Activated T-helper 1 cell treated with anti-CD3 and anti-CD28 coated beads, Interleukin-12 subunit alpha, Interleukin-12 subunit beta, Interleukin-2, Interleukin-4 antibody, amounts not matched to agents 30 ng/mL and 10 ng/mL and 1 ng/mL, durations not matched to agents 14 hours and 24 hours and 36 hours (primary cell): ENCODE data around the gene AGMO. TPM values are rescaled to one million over a fixed set of nuclear protein-coding genes. Genes with fewer than 3 reads are reported as not detected.

Experiments used
- DNase-seq: peaks from one replicate; pipeline ENCODE4 v3.0.0; 2021; ENCODE audit warnings: low spot score
- H3K27ac Mint-ChIP-seq: one replicate; pipeline ENCODE4 v1.8.0; 2021; ENCODE audit warnings: mild to moderate bottlenecking, mixed read lengths
- H3K27me3 Mint-ChIP-seq: one replicate; pipeline ENCODE4 v1.8.0; 2022; ENCODE audit warnings: mild to moderate bottlenecking, moderate library complexity, mixed read lengths; ENCODE audit not compliant: insufficient read depth
- H3K36me3 Mint-ChIP-seq: one replicate; pipeline ENCODE4 v1.8.0; 2021; ENCODE audit warnings: low read depth, mixed read lengths
- H3K4me1 Mint-ChIP-seq: one replicate; pipeline ENCODE4 v1.8.0; 2021; ENCODE audit warnings: low read depth, mixed read lengths
- H3K4me3 Mint-ChIP-seq: one replicate; pipeline ENCODE4 v1.8.0; 2021; ENCODE audit warnings: mild to moderate bottlenecking, moderate library complexity, mixed read lengths
- H3K9me3 Mint-ChIP-seq: one replicate; pipeline ENCODE4 v1.8.0; 2021; ENCODE audit warnings: mixed read lengths
- intact Hi-C: fragments of 100-400 bp; cut with micrococcal nuclease; formaldehyde crosslinking; loops from one replicate; pipeline ENCODE4 v1.15.1; 2024
- total RNA-seq: library from RNA; stranded (reverse); gene quantifications from 2 replicates; pipeline ENCODE4 v1.2.3, GENCODE V29; 2022

Gene AGMO
- total RNA-seq, 1 donor from 2014 or later = not detected

DNA sequence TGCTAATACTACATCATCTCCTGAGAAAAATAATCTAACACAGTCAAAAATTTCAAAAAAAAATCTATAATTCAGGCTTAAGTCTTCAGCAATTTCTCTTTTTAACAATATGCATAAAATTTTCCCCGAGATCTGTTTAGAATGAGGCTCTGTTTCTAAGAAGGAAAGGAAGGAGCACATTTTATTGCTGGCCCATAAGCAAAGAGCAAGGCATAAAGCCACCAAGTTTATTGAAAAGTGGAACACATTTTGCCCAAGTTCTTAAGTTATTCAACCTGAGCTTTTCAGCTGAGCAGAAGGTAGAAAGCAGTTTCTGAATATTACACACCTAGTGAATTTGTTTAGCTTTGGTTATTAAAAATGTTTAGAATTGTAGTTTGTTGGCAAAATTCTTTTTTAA, 73.9 kb downstream of the AGMO start:
- H3K27me3 Mint-ChIP-seq = no peaks in the 10 kb centered on the region
- intact Hi-C loops = no loop called here
- no peak overlapping the region for H3K4me3 Mint-ChIP-seq
- no peaks in the 10 kb centered on the region for H3K9me3 Mint-ChIP-seq
- H3K4me1 Mint-ChIP-seq = no peaks in the 10 kb centered on the region
- H3K36me3 Mint-ChIP-seq = no peaks in the 10 kb centered on the region
- H3K27ac Mint-ChIP-seq = no peak overlapping the region
- no peak for DNase-seq

GRCh38 chr7:15485998-15486397, 75.8 kb downstream of the AGMO start:
- intact Hi-C loops = no loop called here
- Mint-ChIP-seq H3K4me1 (no peaks in the 10 kb centered on the region), H3K27ac (no peak overlapping the region)

GRCh38 chr7:15485431-15485830, 76.4 kb downstream of the AGMO start:
- Mint-ChIP-seq H3K9me3 (no peaks in the 10 kb centered on the region), H3K27ac (no peak overlapping the region), H3K36me3 (no peaks in the 10 kb centered on the region), H3K4me3 (no peak overlapping the region), H3K4me1 (no peaks in the 10 kb centered on the region), H3K27me3 (no peaks in the 10 kb centered on the region)
- DNase-seq = no peak
- intact Hi-C loops = no loop called here

More at GRCh38 chr7:15485998-15486397, 75.8 kb downstream of the AGMO start:
- Mint-ChIP-seq H3K4me3 (no peak overlapping the region), H3K9me3 (no peaks in the 10 kb centered on the region), H3K27me3 (no peaks in the 10 kb centered on the region), H3K36me3 (no peaks in the 10 kb centered on the region)
- no peak for DNase-seq

DNA sequence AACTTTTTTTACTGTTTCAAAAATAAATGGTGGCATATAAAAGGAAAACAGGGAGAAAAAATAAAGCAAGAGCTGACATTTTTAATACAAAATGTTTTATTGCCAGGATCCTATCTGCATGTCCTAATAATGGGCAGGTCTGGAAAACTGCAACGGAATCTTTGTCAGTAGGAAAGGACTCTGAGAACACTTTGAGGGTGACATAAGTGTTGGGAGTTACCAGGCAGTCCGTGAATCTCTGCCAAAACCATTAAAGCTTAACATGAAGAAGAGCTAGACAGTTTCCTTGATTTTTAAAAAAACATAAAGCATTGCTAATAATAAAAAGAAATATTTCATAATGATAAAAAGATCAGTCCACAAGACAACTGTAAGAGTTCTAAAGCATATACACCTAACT, 80.7 kb downstream of the AGMO start:
- Mint-ChIP-seq H3K27me3 (no peaks in the 10 kb centered on the region), H3K36me3 (no peaks in the 10 kb centered on the region), H3K4me1 (no peaks in the 10 kb centered on the region), H3K27ac (no peak overlapping the region), H3K9me3 (peaks cover 8% of the 10 kb centered on the region), H3K4me3 (no peak overlapping the region)
- DNase-seq = no peak
- intact Hi-C loops = no loop called here

- no peaks in the 10 kb centered on the region for H3K27me3 Mint-ChIP-seq
- no peak for DNase-seq
- no peak overlapping the region for H3K4me3 Mint-ChIP-seq
- no peaks in the 10 kb centered on the region for H3K4me1 Mint-ChIP-seq
- H3K36me3 Mint-ChIP-seq = no peaks in the 10 kb centered on the region
- H3K9me3 Mint-ChIP-seq = peaks cover 8% of the 10 kb centered on the region
- intact Hi-C loops = no loop called here
- H3K27ac Mint-ChIP-seq = no peak overlapping the region
Measured at GRCh38 chr7:15478401-15478800, 83.4 kb downstream of the AGMO start.

DNA sequence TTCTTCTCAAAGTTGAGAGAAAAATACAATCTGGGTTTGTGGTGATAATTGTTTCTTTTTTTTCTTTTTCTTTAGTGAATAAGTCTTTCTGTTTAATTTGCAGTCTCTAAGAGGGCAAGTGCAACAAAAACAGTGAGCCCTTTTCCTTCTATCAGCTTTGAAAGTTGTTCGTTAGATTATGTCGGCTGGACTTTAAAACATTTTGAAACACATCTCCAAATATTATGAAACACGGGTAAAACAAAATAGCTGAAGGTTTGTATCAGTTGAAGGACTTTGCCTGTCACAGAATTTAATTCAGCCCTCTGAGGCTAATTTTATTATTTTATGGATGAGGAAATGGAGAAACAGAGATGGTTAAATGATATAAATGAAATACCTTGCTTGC, 85.3 kb downstream of the AGMO start:
- Mint-ChIP-seq H3K36me3 (no peaks in the 10 kb centered on the region), H3K4me3 (no peak overlapping the region), H3K27ac (no peak overlapping the region), H3K27me3 (no peaks in the 10 kb centered on the region), H3K9me3 (peaks cover 8% of the 10 kb centered on the region), H3K4me1 (no peaks in the 10 kb centered on the region)
- DNase-seq = no peak
- intact Hi-C loops = no loop called here

- intact Hi-C loops = no loop called here
- Mint-ChIP-seq H3K36me3 (no peaks in the 10 kb centered on the region), H3K27me3 (no peaks in the 10 kb centered on the region), H3K27ac (no peak overlapping the region), H3K9me3 (peaks cover 8% of the 10 kb centered on the region), H3K4me1 (no peaks in the 10 kb centered on the region), H3K4me3 (no peak overlapping the region)
- no peak for DNase-seq
Measured at GRCh38 chr7:15475808-15476530, 85.8 kb downstream of the AGMO start.

- H3K27me3 Mint-ChIP-seq = no peaks in the 10 kb centered on the region
- no peak for DNase-seq
- intact Hi-C loops = no loop called here
- H3K27ac Mint-ChIP-seq = no peak overlapping the region
- peaks cover 4% of the 10 kb centered on the region for H3K9me3 Mint-ChIP-seq
- no peaks in the 10 kb centered on the region for H3K36me3 Mint-ChIP-seq
- H3K4me1 Mint-ChIP-seq = no peaks in the 10 kb centered on the region
- H3K4me3 Mint-ChIP-seq = no peak overlapping the region
Measured at GRCh38 chr7:15471669-15471950, 90.2 kb downstream of the AGMO start.

DNA sequence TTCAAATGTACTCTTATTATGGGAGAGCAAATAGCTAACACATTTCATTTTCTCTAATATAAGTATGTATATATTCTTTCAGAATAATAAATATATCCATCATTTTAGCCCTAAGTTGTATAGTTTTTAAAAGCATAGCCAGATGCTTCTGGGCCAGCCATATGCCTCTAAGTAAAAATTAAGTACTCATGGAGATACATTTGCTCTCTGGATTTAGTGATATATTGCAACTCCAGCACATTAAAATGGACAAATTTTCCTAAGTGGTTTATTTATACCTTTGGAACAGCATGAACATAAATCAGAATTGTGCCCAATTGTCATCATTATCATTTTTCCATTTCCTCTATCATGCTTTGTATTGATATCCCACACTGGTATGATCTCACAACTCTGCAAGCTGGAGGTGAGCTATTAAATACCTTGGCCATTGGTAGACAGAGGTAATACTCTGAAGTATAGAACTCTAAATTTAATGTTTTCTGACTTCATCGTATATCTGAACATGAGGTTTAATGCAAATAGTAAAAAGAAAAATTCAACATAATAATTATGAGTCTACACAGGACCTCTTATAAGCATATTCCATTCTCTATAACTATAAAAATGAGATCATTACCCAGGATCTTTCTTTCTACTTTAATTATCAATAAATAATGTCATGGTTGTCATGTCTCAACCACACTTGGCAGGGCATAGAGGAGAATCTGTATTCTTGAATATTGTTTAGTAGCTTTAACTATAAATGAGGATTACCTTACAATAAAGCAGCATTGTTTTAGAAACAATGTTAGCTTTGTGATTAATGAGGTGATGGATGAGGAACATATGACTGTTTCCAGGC, 90.8 kb downstream of the AGMO start:
- Mint-ChIP-seq H3K9me3 (no peaks in the 10 kb centered on the region), H3K4me3 (no peak overlapping the region), H3K27ac (no peak overlapping the region), H3K27me3 (no peaks in the 10 kb centered on the region), H3K4me1 (no peaks in the 10 kb centered on the region), H3K36me3 (no peaks in the 10 kb centered on the region)
- intact Hi-C loops = no loop called here
- no peak for DNase-seq

- intact Hi-C loops = no loop called here
- Mint-ChIP-seq H3K36me3 (no peaks in the 10 kb centered on the region), H3K27me3 (no peaks in the 10 kb centered on the region)
Measured at GRCh38 chr7:15464667-15465121, 97.1 kb downstream of the AGMO start.

DNA sequence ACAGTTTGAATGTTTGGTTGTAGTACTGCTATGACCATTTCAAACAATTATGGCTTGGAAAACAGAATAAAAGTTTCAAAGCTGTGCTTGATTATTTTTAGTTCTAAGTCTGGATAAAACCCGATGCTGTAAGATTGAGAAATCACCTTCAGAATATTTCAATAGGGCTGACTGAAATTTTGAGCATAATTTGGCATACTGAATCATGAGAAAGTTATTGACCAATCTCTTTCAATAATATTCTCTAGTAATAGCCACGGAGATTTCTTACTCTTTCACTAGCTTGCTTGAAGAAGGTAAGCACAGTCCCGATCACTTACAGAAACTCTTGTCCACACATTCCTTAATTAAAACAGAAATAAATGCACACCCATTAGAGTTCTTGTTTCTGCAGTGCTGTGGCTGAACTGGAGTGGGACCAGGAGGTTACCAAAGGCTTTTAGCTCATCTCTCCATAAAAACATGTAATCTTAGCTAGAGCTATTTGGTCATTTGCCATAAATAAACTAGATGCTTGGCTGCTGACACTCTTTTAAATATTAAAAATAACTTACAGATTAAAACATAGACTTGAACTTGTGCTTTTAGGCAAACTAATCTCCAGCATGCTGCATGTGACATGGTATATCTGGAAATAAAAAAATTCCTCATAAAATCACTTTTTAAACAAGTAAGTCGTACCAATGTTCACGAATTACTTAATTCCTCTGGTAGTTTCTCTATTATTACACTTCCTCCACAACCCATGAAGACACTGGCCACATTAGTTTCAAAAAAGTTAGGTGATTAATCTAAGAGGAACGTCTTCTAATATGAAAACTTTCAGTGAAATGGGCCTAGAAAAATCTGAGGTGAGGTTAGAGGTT, 97.8 kb downstream of the AGMO start:
- Mint-ChIP-seq H3K4me1 (no peaks in the 10 kb centered on the region), H3K4me3 (no peak overlapping the region), H3K27ac (no peak overlapping the region), H3K9me3 (no peaks in the 10 kb centered on the region), H3K36me3 (no peaks in the 10 kb centered on the region), H3K27me3 (no peaks in the 10 kb centered on the region)
- DNase-seq = no peak
- intact Hi-C loops = no loop called here

More at GRCh38 chr7:15464667-15465121, 97.1 kb downstream of the AGMO start:
- Mint-ChIP-seq H3K4me1 (no peaks in the 10 kb centered on the region), H3K27ac (no peak overlapping the region), H3K4me3 (no peak overlapping the region), H3K9me3 (no peaks in the 10 kb centered on the region)
- DNase-seq = no peak

- intact Hi-C loops = no loop called here
- Mint-ChIP-seq H3K9me3 (peaks cover 5% of the 10 kb centered on the region), H3K4me3 (no peak overlapping the region)
Measured at GRCh38 chr7:15462721-15463389, 99.0 kb downstream of the AGMO start.

More at GRCh38 chr7:15462721-15463389, 99.0 kb downstream of the AGMO start:
- no peaks in the 10 kb centered on the region for H3K27me3 Mint-ChIP-seq
- H3K36me3 Mint-ChIP-seq = no peaks in the 10 kb centered on the region
- H3K27ac Mint-ChIP-seq = no peak overlapping the region
- no peak for DNase-seq
- H3K4me1 Mint-ChIP-seq = no peaks in the 10 kb centered on the region
